ENCODE measurements around the gene SETX. TPM values are rescaled to one million over a fixed set of nuclear protein-coding genes. Genes with fewer than 3 reads are reported as not detected.

Gene SETX
- total RNA-seq, 1 donor from 2014 or later = 56.9 TPM

GRCh38 chr9:132372177-132373095, 17.6 kb upstream of the SETX start:
- H3K27ac ChIP-seq = peak overlapping the region; percentile 77
- no peaks in the 10 kb centered on the region for H3K9me3 ChIP-seq
- intact Hi-C loops (cut with DNase I) = no loop called here
- H3K27me3 ChIP-seq = no peaks in the 10 kb centered on the region
- no peak overlapping the region for H3K4me3 ChIP-seq
- peaks cover 8% of the 10 kb centered on the region for H3K4me1 ChIP-seq
- DNase-seq (peak; percentile 69), ATAC-seq (peak; percentile 95)
- H3K36me3 ChIP-seq = peaks cover 17% of the 10 kb centered on the region
- no peak for TF ChIP-seq CTCF (IDR thresholded peaks at IDR 0.05)

GRCh38 chr9:132370592-132370991, 15.8 kb upstream of the SETX start:
- intact Hi-C loops (cut with DNase I) = no loop called here
- Histone ChIP-seq H3K9me3 (no peaks in the 10 kb centered on the region), H3K27ac (no peak overlapping the region), H3K27me3 (no peaks in the 10 kb centered on the region), H3K36me3 (peaks cover 7% of the 10 kb centered on the region), H3K4me1 (peaks cover 8% of the 10 kb centered on the region), H3K4me3 (no peak overlapping the region)
- no peak for ATAC-seq
- DNase-seq = no peak
- TF ChIP-seq CTCF (IDR thresholded peaks at IDR 0.05) = no peak

GRCh38 chr9:132369421-132369820, 14.6 kb upstream of the SETX start:
- Histone ChIP-seq H3K27ac (no peak overlapping the region), H3K27me3 (no peaks in the 10 kb centered on the region), H3K36me3 (no peaks in the 10 kb centered on the region), H3K4me3 (no peak overlapping the region), H3K4me1 (peaks cover 8% of the 10 kb centered on the region), H3K9me3 (no peaks in the 10 kb centered on the region)
- DNase-seq (no peak), ATAC-seq (no peak)
- intact Hi-C loops (cut with DNase I) = no loop called here
- TF ChIP-seq CTCF (IDR thresholded peaks at IDR 0.05) = no peak

GRCh38 chr9:132367613-132368313, 13.0 kb upstream of the SETX start:
- peak; percentile 86 for ATAC-seq
- H3K27ac ChIP-seq = peak overlapping the region; percentile 13
- DNase-seq = no peak

GRCh38 chr9:132366481-132366880, 11.7 kb upstream of the SETX start:
- intact Hi-C loops (cut with DNase I) = no loop called here
- Histone ChIP-seq H3K27me3 (no peaks in the 10 kb centered on the region), H3K36me3 (no peaks in the 10 kb centered on the region), H3K27ac (no peak overlapping the region), H3K9me3 (no peaks in the 10 kb centered on the region), H3K4me3 (no peak overlapping the region), H3K4me1 (no peaks in the 10 kb centered on the region)
- DNase-seq = no peak
- peak; percentile 35 for ATAC-seq
- TF ChIP-seq CTCF (IDR thresholded peaks at IDR 0.05) = no peak

More at GRCh38 chr9:132367613-132368313, 13.0 kb upstream of the SETX start:
- intact Hi-C loops (cut with DNase I) = no loop called here
- no peaks in the 10 kb centered on the region for H3K36me3 ChIP-seq
- no peaks in the 10 kb centered on the region for H3K9me3 ChIP-seq
- peaks cover 8% of the 10 kb centered on the region for H3K4me1 ChIP-seq
- no peaks in the 10 kb centered on the region for H3K27me3 ChIP-seq
- no peak for TF ChIP-seq CTCF (IDR thresholded peaks at IDR 0.05)
- H3K4me3 ChIP-seq = no peak overlapping the region

Measured in upper lobe of right lung (tissue), 1 donor.